Measurements from ENCODE around the gene USP22. TPM values are rescaled to one million over a fixed set of nuclear protein-coding genes. Genes with fewer than 3 reads are reported as not detected.
A peak's percentile ranks its signal among the peaks of the same experiment; 100 is the strongest.

USP22 gene
- polyA plus RNA-seq, 3 donors = 20.4 to 69.9 (median 27.3) TPM

- Mint-ChIP-seq H3K4me1 (peaks cover 36% of the 10 kb centered on the region), H3K27ac (peak overlapping the region in 6 of 7 donors; percentile 38 to 83 (median 70)), H3K27me3 (ENCODE audit: low read depth in 3 of 3) (no peaks in the 10 kb centered on the region), H3K36me3 (peaks cover 47 to 53% of the 10 kb centered on the region in 2 donors), H3K9me3 (no peaks in the 10 kb centered on the region), H3K4me3 (no peak overlapping the region)
- no peak for TF ChIP-seq CTCF (IDR thresholded peaks at IDR 0.05)
- Histone ChIP-seq H3K36me3 (replicated peaks in 1 of 2; ENCODE audit: control insufficient read depth in 1 of 2, insufficient read depth in 2 of 2, low read length in 2 of 2) (peaks cover 45 to 59% of the 10 kb centered on the region in 2 donors), H3K79me2 (ENCODE audit: insufficient read depth, low read length) (peaks cover 100% of the 10 kb centered on the region), H3K4me3 (replicated peaks in 1 of 3; ENCODE audit: low read depth in 2 of 3, low read length in 3 of 3) (no peak overlapping the region), H3K4me2 (replicated peaks; ENCODE audit: extremely low read depth, low read length, poor library complexity, severe bottlenecking) (no peak overlapping the region), H3K9me3 (replicated peaks in 1 of 2; ENCODE audit: control insufficient read depth in 1 of 2, insufficient read depth in 1 of 2, low read length in 2 of 2) (no peaks in the 10 kb centered on the region), H3K4me1 (ENCODE audit: control insufficient read depth in 1 of 2, insufficient read depth in 2 of 2, low read length in 2 of 2) (peaks cover 10 to 26% of the 10 kb centered on the region in 2 donors), H3K27me3 (ENCODE audit: control insufficient read depth in 2 of 2, insufficient read depth in 2 of 2, low read length in 2 of 2) (no peaks in the 10 kb centered on the region), H4K20me1 (ENCODE audit: insufficient read depth, low read length) (peaks cover 100% of the 10 kb centered on the region), H3K27ac (ENCODE audit: low read depth in 1 of 2, low read length in 2 of 2) (peak overlapping the region in 1 of 2 donors; percentile 70), H3K9ac (ENCODE audit: insufficient read depth, low read length, poor library complexity, severe bottlenecking) (no peak overlapping the region), H2AFZ (ENCODE audit: insufficient read depth, low read depth, low read length, poor library complexity, severe bottlenecking) (no peak overlapping the region)
- DNase-seq = peak; percentile 28 to 68 (median 48)
- 20% methylated on average over 1 of the region's 7 CpGs for WGBS (ENCODE audit: insufficient coverage)
- intact Hi-C loops (cut with micrococcal nuclease) = no loop called here
Observed at GRCh38 chr17:21029036-21029435, 13.8 kb downstream of the USP22 start.

- Histone ChIP-seq H3K4me3 (replicated peaks in 1 of 3; ENCODE audit: low read depth in 2 of 3, low read length in 3 of 3) (no peak overlapping the region), H3K9me3 (replicated peaks in 1 of 2; ENCODE audit: control insufficient read depth in 1 of 2, insufficient read depth in 1 of 2, low read length in 2 of 2) (no peaks in the 10 kb centered on the region), H3K79me2 (ENCODE audit: insufficient read depth, low read length) (peaks cover 100% of the 10 kb centered on the region), H3K4me2 (replicated peaks; ENCODE audit: extremely low read depth, low read length, poor library complexity, severe bottlenecking) (no peak overlapping the region), H4K20me1 (ENCODE audit: insufficient read depth, low read length) (peaks cover 100% of the 10 kb centered on the region), H3K27me3 (ENCODE audit: control insufficient read depth in 2 of 2, insufficient read depth in 2 of 2, low read length in 2 of 2) (no peaks in the 10 kb centered on the region), H3K4me1 (ENCODE audit: control insufficient read depth in 1 of 2, insufficient read depth in 2 of 2, low read length in 2 of 2) (peaks cover 3 to 18% of the 10 kb centered on the region in 2 donors), H3K9ac (ENCODE audit: insufficient read depth, low read length, poor library complexity, severe bottlenecking) (no peak overlapping the region), H2AFZ (ENCODE audit: insufficient read depth, low read depth, low read length, poor library complexity, severe bottlenecking) (no peak overlapping the region), H3K36me3 (replicated peaks in 1 of 2; ENCODE audit: control insufficient read depth in 1 of 2, insufficient read depth in 2 of 2, low read length in 2 of 2) (peaks cover 53 to 68% of the 10 kb centered on the region in 2 donors), H3K27ac (ENCODE audit: low read depth in 1 of 2, low read length in 2 of 2) (peak overlapping the region in 1 of 2 donors; percentile 70)
- 85% methylated on average over 13 of the region's 13 CpGs for WGBS (ENCODE audit: insufficient coverage)
- H3K27ac Mint-ChIP-seq = peak overlapping the region in 5 of 7 donors; percentile 42 to 74 (median 67)
- H3K36me3 Mint-ChIP-seq = peaks cover 55 to 61% of the 10 kb centered on the region in 2 donors
- H3K4me1 Mint-ChIP-seq = peaks cover 28% of the 10 kb centered on the region
- DNase-seq = no peak
- TF ChIP-seq CTCF (IDR thresholded peaks at IDR 0.05) = no peak
- H3K27me3 Mint-ChIP-seq (ENCODE audit: low read depth in 3 of 3) = no peaks in the 10 kb centered on the region
- H3K9me3 Mint-ChIP-seq = no peaks in the 10 kb centered on the region
- no peak overlapping the region for H3K4me3 Mint-ChIP-seq
- intact Hi-C loops (cut with micrococcal nuclease) = no loop called here
Observed at GRCh38 chr17:21028192-21028591, 14.6 kb downstream of the USP22 start.

All from CD14-positive monocyte (primary cell).